ENCODE results near the gene TOGARAM2. TPM values are rescaled to one million over a fixed set of nuclear protein-coding genes. Genes with fewer than 3 reads are reported as not detected.

TOGARAM2 gene
- under 0.01 TPM in 2 replicates for total RNA-seq

GRCh38 chr2:28981016-28981441 lies at the start of gene TOGARAM2:
TOGARAM2 (plus strand) TSS chr2:28981298; CDS start chr2:28994835, 13,537 bp downstream.

DNA sequence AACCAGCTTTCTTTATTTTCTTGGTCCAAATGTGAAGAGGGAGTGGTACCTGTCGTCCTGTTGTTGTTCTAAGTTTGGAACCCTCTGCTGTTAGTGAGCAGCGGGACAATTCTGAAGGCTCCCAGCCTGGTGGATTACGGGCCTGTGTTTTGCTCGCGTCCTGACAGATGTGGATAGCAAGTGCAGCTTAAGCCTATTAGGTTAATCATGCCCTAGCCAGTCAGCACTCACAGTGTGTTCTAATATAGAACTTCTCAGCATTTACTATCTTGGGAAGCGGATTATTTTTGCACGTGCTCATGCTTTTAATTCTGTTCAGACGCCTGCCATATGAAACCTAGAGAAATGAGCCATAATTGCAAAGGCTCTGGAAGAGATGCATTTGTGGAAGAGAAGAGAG lies 93.3 kb downstream of the TOGARAM2 start, which contains the start of gene PCARE:
Gene PCARE (minus strand): TSS at position 113 of the 400 bp plus-strand sequence. CDS start 262 bp downstream, outside the sequence.

Other genes with a start within 250 kb of the TOGARAM2 start
- 124 TPM in 2 replicates for gene PPP1CB, start 229.5 kb upstream of the TOGARAM2 start, total RNA-seq
- 0.81 and 1.3 TPM in 2 replicates for gene SPDYA, start 170.5 kb upstream of the TOGARAM2 start, total RNA-seq
- 12.7 and 13.9 TPM in 2 replicates for gene TRMT61B, start 111.0 kb upstream of the TOGARAM2 start, total RNA-seq
- gene WDR43, start 86.6 kb upstream of the TOGARAM2 start, total RNA-seq: 75.0 and 80.2 TPM in 2 replicates
- gene PCARE, start 93.2 kb downstream of the TOGARAM2 start, total RNA-seq: under 0.01 TPM in 1 of 2 replicates, not detected in the other
- 22.4 and 39.9 TPM in 2 replicates for gene CLIP4, start 134.1 kb downstream of the TOGARAM2 start, total RNA-seq